OCI-LY1 (cell line): ENCODE measurements around the gene LRRC3C.
A peak's percentile ranks its signal among the peaks of the same experiment; 100 is the strongest.

ENCODE experiments used
- H2AFZ ChIP-seq: fragments of 200-600 bp; sonication (generic), shearing (Covaris generic); 2 replicates; pipeline ENCODE4 v1.6.0; 2014; ENCODE audit warnings: antibody characterized with exemption, mild to moderate bottlenecking, low read length
- H3F3A ChIP-seq: fragments of 200-600 bp; sonication (generic), shearing (Covaris generic); 2 replicates; pipeline ENCODE4 v1.6.0; 2014; ENCODE audit warnings: mild to moderate bottlenecking, antibody characterized with exemption, low read length, moderate library complexity; ENCODE audit not compliant: insufficient read depth
- H3K27ac ChIP-seq: fragments of 200-600 bp; sonication (generic); 2 replicates; pipeline ENCODE4 v1.5.1; 2014; ENCODE audit warnings: low read length, mixed run types, mild to moderate bottlenecking, low read depth; ENCODE audit not compliant: poor library complexity, severe bottlenecking
- H3K27me3 ChIP-seq: fragments of 200-600 bp; sonication (generic); 2 replicates; pipeline ENCODE4 v1.6.0; 2014; ENCODE audit warnings: antibody characterized with exemption, mild to moderate bottlenecking, low read length, moderate library complexity; ENCODE audit not compliant: insufficient read depth
- H3K36me3 ChIP-seq: fragments of 200-600 bp; sonication (generic); 2 replicates; pipeline ENCODE4 v1.6.1; 2014; ENCODE audit warnings: mild to moderate bottlenecking, antibody characterized with exemption, low read length, moderate library complexity, mixed read lengths; ENCODE audit not compliant: insufficient read depth
- H3K4me1 ChIP-seq: fragments of 200-600 bp; sonication (generic); 2 replicates; pipeline ENCODE4 v1.5.1; 2014; ENCODE audit warnings: mild to moderate bottlenecking, low read length, moderate library complexity; ENCODE audit not compliant: insufficient read depth, severe bottlenecking
- H3K4me2 ChIP-seq: fragments of 200-600 bp; sonication (generic), shearing (Covaris generic); 2 replicates; pipeline ENCODE4 v1.6.1; 2014; ENCODE audit warnings: low read length
- H3K4me3 ChIP-seq: fragments of 200-600 bp; sonication (generic); 2 replicates; pipeline ENCODE4 v1.5.1; 2014; ENCODE audit warnings: low read length, low read depth, mild to moderate bottlenecking, mixed read lengths; ENCODE audit not compliant: poor library complexity, severe bottlenecking
- H3K79me2 ChIP-seq: fragments of 200-600 bp; shearing (Covaris generic); 2 replicates; pipeline ENCODE4 v1.6.1; 2016; ENCODE audit warnings: mixed run types, low read length, mixed read lengths; ENCODE audit not compliant: insufficient read depth
- H3K9ac ChIP-seq: fragments of 200-600 bp; sonication (generic), shearing (Covaris generic); 2 replicates; pipeline ENCODE4 v1.6.1; 2014; ENCODE audit warnings: mild to moderate bottlenecking, low read length, mixed read lengths
- H3K9me2 ChIP-seq: fragments of 200-600 bp; sonication (generic), shearing (Covaris generic); 2 replicates; pipeline ENCODE4 v1.6.1; 2014; ENCODE audit warnings: low read depth, mild to moderate bottlenecking, low read length, mixed read lengths
- H3K9me3 ChIP-seq: fragments of 200-600 bp; shearing (Covaris generic); 2 replicates; pipeline ENCODE4 v1.6.1; 2014; ENCODE audit warnings: low read length, mixed read lengths
- H4K20me1 ChIP-seq: fragments of 200-600 bp; sonication (generic), shearing (Covaris generic); 2 replicates; pipeline ENCODE4 v1.6.0; 2016; ENCODE audit warnings: mild to moderate bottlenecking, low read length; ENCODE audit not compliant: insufficient read depth
- EZH2 ChIP-seq: fragments of 200-600 bp; sonication (generic), shearing (Covaris generic); IDR thresholded peaks from 2 replicates; pipeline ENCODE4 v1.8.0; 2017; ENCODE audit warnings: borderline replicate concordance, mixed run types, mild to moderate bottlenecking, antibody characterized with exemption, low read length, moderate library complexity, mixed read lengths
- TF ChIP-seq, protein P1 (sequence below): fragments of 200-600 bp; sonication (generic), shearing (Covaris generic); IDR thresholded peaks from 2 replicates; pipeline ENCODE4 v1.5.1; 2017; ENCODE audit warnings: mild to moderate bottlenecking, antibody characterized with exemption, low read length, moderate library complexity, mixed read lengths

Gene LRRC3C

GRCh38 chr17:39916918-39917317 lies 10.6 kb upstream of the LRRC3C start:
- no peaks in the 10 kb centered on the region for H4K20me1 ChIP-seq
- no peak overlapping the region for H3K4me3 ChIP-seq
- H3K4me2 ChIP-seq = no peak overlapping the region

DNA sequence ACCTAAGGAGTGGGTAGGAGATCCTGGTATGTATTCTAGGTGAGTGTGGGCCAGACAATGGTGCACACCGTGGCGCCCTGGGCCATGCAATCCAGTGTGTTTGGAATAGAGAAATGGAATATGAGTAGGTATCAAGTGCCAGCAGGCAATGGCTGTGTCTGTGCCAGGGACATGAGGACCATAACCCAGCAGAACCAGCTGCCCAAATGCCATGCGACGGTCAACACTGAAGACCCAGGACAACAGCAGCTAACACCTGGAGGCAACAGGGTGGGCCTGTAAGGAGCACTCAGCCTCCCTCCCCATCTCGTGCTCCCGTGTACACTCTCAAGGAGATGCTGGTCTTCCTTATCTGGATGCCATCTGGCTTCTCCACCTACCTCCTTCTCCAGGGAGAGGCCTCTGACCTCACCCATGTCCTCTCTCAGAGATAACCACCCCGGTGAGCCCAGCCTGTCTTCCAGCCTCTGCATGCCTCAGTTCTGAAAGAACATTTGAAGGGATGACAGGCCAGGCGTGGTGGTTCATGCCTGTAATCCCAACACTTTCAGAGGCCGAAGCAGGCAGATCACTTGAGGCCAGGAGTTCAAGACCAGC lies 8.3 kb upstream of the LRRC3C start:
- H2AFZ ChIP-seq = no peak overlapping the region
- H3K4me1 ChIP-seq = peaks cover 21% of the 10 kb centered on the region
- H3K9me3 ChIP-seq = no peaks in the 10 kb centered on the region
- no peaks in the 10 kb centered on the region for H3F3A ChIP-seq
- TF ChIP-seq EZH2 = no peak
- TF ChIP-seq, protein P1, sequence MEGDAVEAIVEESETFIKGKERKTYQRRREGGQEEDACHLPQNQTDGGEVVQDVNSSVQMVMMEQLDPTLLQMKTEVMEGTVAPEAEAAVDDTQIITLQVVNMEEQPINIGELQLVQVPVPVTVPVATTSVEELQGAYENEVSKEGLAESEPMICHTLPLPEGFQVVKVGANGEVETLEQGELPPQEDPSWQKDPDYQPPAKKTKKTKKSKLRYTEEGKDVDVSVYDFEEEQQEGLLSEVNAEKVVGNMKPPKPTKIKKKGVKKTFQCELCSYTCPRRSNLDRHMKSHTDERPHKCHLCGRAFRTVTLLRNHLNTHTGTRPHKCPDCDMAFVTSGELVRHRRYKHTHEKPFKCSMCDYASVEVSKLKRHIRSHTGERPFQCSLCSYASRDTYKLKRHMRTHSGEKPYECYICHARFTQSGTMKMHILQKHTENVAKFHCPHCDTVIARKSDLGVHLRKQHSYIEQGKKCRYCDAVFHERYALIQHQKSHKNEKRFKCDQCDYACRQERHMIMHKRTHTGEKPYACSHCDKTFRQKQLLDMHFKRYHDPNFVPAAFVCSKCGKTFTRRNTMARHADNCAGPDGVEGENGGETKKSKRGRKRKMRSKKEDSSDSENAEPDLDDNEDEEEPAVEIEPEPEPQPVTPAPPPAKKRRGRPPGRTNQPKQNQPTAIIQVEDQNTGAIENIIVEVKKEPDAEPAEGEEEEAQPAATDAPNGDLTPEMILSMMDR = no peak
- H3K4me3 ChIP-seq = no peak overlapping the region
- no peak overlapping the region for H3K4me2 ChIP-seq
- no peaks in the 10 kb centered on the region for H3K79me2 ChIP-seq
- H3K36me3 ChIP-seq = peaks cover 69% of the 10 kb centered on the region
- H3K27ac ChIP-seq = no peak overlapping the region
- H3K9ac ChIP-seq = no peak overlapping the region
- H3K9me2 ChIP-seq = no peaks in the 10 kb centered on the region
- H4K20me1 ChIP-seq = no peaks in the 10 kb centered on the region
- H3K27me3 ChIP-seq = no peaks in the 10 kb centered on the region

More at GRCh38 chr17:39916918-39917317, 10.6 kb upstream of the LRRC3C start:
- Histone ChIP-seq H3K36me3 (peaks cover 61% of the 10 kb centered on the region), H3F3A (no peaks in the 10 kb centered on the region), H2AFZ (no peak overlapping the region), H3K9ac (no peak overlapping the region), H3K79me2 (no peaks in the 10 kb centered on the region), H3K27ac (no peak overlapping the region), H3K9me3 (no peaks in the 10 kb centered on the region), H3K27me3 (no peaks in the 10 kb centered on the region), H3K9me2 (no peaks in the 10 kb centered on the region), H3K4me1 (peaks cover 12% of the 10 kb centered on the region)
- no peak for TF ChIP-seq EZH2
- TF ChIP-seq, protein P1 = no peak

DNA sequence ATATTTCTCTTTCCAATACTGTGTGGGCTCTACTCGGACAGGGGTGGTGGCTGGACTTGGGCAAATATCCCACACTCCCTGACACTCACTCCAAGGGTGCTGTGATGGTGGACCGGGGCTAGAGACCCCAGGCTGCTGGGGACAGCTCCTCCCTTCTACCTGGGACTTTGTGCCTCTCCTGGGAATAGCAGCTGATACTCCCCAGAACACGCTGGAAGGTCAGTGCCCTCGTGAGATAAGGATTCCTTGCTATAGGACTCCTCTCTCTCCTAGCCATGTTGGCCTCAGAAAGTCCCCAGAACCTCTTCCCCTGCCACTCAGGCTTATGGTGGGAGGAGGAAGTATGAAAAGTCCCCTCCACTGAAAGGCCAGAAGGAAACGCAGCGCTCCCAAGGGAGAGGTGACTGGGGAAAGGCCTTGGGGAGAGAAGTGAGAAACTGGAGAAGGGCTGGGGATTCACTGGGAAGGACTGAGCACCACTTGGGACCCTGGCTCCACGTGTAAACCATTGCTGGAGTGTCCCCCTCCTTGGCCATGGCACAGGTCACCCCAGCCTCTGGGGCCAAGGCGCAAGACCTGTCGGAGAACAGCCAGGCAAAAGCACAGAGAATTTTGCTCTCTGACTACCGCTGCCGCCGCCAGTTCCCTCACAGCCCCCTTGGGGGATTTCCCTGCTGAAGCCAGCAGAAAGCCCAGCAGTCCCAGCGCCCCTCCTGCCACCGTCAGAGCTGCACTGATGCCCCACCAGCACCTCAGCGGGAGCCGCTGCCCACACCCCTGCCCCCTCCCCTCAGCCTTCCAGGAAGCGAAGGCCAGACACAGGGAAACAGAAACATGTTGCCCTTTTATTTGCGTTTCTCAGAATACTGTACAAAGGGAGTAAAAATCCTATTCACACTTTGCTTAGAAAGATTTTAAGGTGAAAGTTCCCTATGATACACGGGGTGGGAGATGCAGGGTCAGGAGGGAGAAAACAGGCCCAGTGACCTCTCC lies 7.0 kb upstream of the LRRC3C start:
- Histone ChIP-seq H3F3A (no peaks in the 10 kb centered on the region), H3K9ac (peak overlapping the region; percentile 17; the same call in 1 of the 2 replicates), H3K9me3 (no peaks in the 10 kb centered on the region), H2AFZ (no peak overlapping the region), H3K9me2 (no peaks in the 10 kb centered on the region), H3K4me3 (no peak overlapping the region), H3K79me2 (peaks cover 10% of the 10 kb centered on the region), H3K4me2 (no peak overlapping the region), H3K27ac (peak overlapping the region; percentile 57), H3K36me3 (peaks cover 68% of the 10 kb centered on the region), H4K20me1 (no peaks in the 10 kb centered on the region), H3K27me3 (no peaks in the 10 kb centered on the region), H3K4me1 (peaks cover 34% of the 10 kb centered on the region)
- TF ChIP-seq, protein P1 = no peak
- TF ChIP-seq EZH2 = no peak
